HepG2 (cell line): Measurements from ENCODE around the gene NEURL3. TPM values are rescaled to one million over a fixed set of nuclear protein-coding genes. Genes with fewer than 3 reads are reported as not detected.

Experiments used
- HMGA1 ChIP-seq: sonication (generic); formaldehyde crosslinking; conservative IDR thresholded peaks from 2 replicates; pipeline ENCODE4 v1.4.0; 2020; ENCODE audit warnings: missing genetic modification reagents
- HOXA3 ChIP-seq: sonication (generic); formaldehyde crosslinking; IDR thresholded peaks from 2 replicates; pipeline ENCODE4 v1.5.0; 2020; ENCODE audit warnings: missing genetic modification reagents
- JUND ChIP-seq: sonication (generic); formaldehyde crosslinking; IDR thresholded peaks from 2 replicates; pipeline ENCODE4 v1.8.0; 2022; ENCODE audit warnings: mild to moderate bottlenecking, missing genetic modification reagents
- RBAK ChIP-seq: sonication (generic); formaldehyde crosslinking; IDR thresholded peaks from 2 replicates; pipeline ENCODE4 v1.5.1; 2020; ENCODE audit warnings: mild to moderate bottlenecking, missing genetic modification reagents
- RBFOX2 ChIP-seq: fragments of 200-400 bp; formaldehyde crosslinking; IDR thresholded peaks from 2 replicates; pipeline ENCODE4 v1.6.1; 2017; ENCODE audit warnings: low read depth, mild to moderate bottlenecking, low read length
- SCMH1 ChIP-seq: sonication (generic); formaldehyde crosslinking; IDR thresholded peaks from 2 replicates; pipeline ENCODE4 v1.9.0; 2021; ENCODE audit warnings: missing genetic modification reagents, mild to moderate bottlenecking, borderline replicate concordance
- SNAPC5 ChIP-seq: sonication (generic); formaldehyde crosslinking; IDR thresholded peaks from 2 replicates; pipeline ENCODE4 v1.8.1; 2023; ENCODE audit warnings: mild to moderate bottlenecking, missing genetic modification reagents, borderline replicate concordance
- YEATS4 ChIP-seq: sonication (generic); formaldehyde crosslinking; IDR thresholded peaks from 2 replicates; pipeline ENCODE4 v1.4.0; 2020; ENCODE audit warnings: missing genetic modification reagents, borderline replicate concordance
- ZFP1 ChIP-seq: IDR thresholded peaks from 2 replicates; pipeline ENCODE4 v1.6.1; 2016
- ZNF639 ChIP-seq: conservative IDR thresholded peaks from 2 replicates; pipeline ENCODE4 v1.6.1; 2018; ENCODE audit warnings: missing genetic modification reagents
- ZNF772 ChIP-seq: sonication (generic); formaldehyde crosslinking; IDR thresholded peaks from 2 replicates; pipeline ENCODE4 v1.5.0; 2020; ENCODE audit warnings: mild to moderate bottlenecking, missing genetic modification reagents
- ZNF780A ChIP-seq: sonication (generic); formaldehyde crosslinking; IDR thresholded peaks from 2 replicates; pipeline ENCODE4 v1.8.0; 2022; ENCODE audit warnings: mild to moderate bottlenecking, missing genetic modification reagents, moderate library complexity
- polyA plus RNA-seq, 8 experiments: library from polyadenylated mRNA; depleted of rRNA in 3 of 8; stranded (reverse) in 7 of 8; unstranded in 1 of 8; fragments of >200 nt; fragmentation: Illumina TruSeq in 4 of 8; extraction: Trizol in 4 of 8; gene quantifications; 2 replicates each; pipeline versions ENCODE4 v1.2.1 to v1.2.3, GENCODE V29; 2011 to 2016; ENCODE audit warnings: low read depth in 4 of 8, missing spikeins in 1 of 8, mixed read lengths in 1 of 8; ENCODE audit not compliant: insufficient read depth in 1 of 8
- total RNA-seq, 5 experiments: library from RNA; depleted of rRNA; stranded (reverse); fragments of >200 nt; fragmentation: Illumina TruSeq; extraction: Trizol; gene quantifications; 2 replicates each; pipeline ENCODE4 v1.2.3, GENCODE V29; 2016; ENCODE audit warnings: low read depth in 1 of 5
- TF ChIP-seq, protein P1 (sequence below): sonication (generic); formaldehyde crosslinking; IDR thresholded peaks from 2 replicates; pipeline ENCODE4 v1.4.0; 2020; ENCODE audit warnings: missing genetic modification reagents, borderline replicate concordance
- TF ChIP-seq, protein P2 (sequence below), 2 experiments: sonication (generic) in 1 of 2; formaldehyde crosslinking in 1 of 2; IDR thresholded peaks; 2 replicates each; pipeline versions ENCODE4 v1.6.1 to v1.9.0; 2014 to 2022; ENCODE audit warnings: antibody characterized with exemption in 1 of 2, borderline replicate concordance in 1 of 2, inconsistent platforms in 1 of 2, low read depth in 1 of 2, missing genetic modification reagents in 1 of 2

The NEURL3 gene
- total and polyA plus RNA-seq, 2 of the 13 experiments (the other 11 are each of a cell fraction or from before 2014, with no cell fraction given) = 0.16 to 1.2 TPM

GRCh38 chr2:96549967-96550786 is 45.0 kb upstream of the NEURL3 start (continued):
- TF ChIP-seq SCMH1 (CRISPR knock-in tag) = no peak
- peak; percentile 48; the same call in 1 of the 2 replicates for TF ChIP-seq ZNF772 (CRISPR knock-in tag)
- TF ChIP-seq YEATS4 (CRISPR knock-in tag) = peak; percentile 97
- TF ChIP-seq, protein P1, sequence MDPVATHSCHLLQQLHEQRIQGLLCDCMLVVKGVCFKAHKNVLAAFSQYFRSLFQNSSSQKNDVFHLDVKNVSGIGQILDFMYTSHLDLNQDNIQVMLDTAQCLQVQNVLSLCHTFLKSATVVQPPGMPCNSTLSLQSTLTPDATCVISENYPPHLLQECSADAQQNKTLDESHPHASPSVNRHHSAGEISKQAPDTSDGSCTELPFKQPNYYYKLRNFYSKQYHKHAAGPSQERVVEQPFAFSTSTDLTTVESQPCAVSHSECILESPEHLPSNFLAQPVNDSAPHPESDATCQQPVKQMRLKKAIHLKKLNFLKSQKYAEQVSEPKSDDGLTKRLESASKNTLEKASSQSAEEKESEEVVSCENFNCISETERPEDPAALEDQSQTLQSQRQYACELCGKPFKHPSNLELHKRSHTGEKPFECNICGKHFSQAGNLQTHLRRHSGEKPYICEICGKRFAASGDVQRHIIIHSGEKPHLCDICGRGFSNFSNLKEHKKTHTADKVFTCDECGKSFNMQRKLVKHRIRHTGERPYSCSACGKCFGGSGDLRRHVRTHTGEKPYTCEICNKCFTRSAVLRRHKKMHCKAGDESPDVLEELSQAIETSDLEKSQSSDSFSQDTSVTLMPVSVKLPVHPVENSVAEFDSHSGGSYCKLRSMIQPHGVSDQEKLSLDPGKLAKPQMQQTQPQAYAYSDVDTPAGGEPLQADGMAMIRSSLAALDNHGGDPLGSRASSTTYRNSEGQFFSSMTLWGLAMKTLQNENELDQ (CRISPR knock-in tag) = no peak
- peak; percentile 75 for TF ChIP-seq ZNF780A (CRISPR knock-in tag)
- no peak for TF ChIP-seq ZFP1 (CRISPR knock-in tag)
- TF ChIP-seq JUND = no peak
- TF ChIP-seq ZNF639 (CRISPR knock-in tag) = peak; percentile 86; the same call in 1 of the 2 replicates
- TF ChIP-seq, protein P2, sequence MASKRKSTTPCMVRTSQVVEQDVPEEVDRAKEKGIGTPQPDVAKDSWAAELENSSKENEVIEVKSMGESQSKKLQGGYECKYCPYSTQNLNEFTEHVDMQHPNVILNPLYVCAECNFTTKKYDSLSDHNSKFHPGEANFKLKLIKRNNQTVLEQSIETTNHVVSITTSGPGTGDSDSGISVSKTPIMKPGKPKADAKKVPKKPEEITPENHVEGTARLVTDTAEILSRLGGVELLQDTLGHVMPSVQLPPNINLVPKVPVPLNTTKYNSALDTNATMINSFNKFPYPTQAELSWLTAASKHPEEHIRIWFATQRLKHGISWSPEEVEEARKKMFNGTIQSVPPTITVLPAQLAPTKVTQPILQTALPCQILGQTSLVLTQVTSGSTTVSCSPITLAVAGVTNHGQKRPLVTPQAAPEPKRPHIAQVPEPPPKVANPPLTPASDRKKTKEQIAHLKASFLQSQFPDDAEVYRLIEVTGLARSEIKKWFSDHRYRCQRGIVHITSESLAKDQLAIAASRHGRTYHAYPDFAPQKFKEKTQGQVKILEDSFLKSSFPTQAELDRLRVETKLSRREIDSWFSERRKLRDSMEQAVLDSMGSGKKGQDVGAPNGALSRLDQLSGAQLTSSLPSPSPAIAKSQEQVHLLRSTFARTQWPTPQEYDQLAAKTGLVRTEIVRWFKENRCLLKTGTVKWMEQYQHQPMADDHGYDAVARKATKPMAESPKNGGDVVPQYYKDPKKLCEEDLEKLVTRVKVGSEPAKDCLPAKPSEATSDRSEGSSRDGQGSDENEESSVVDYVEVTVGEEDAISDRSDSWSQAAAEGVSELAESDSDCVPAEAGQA (IDR thresholded peaks at IDR 0.05; ENCODE audit: low read depth) = peak; percentile 37; the same call in 1 of the 2 replicates
- TF ChIP-seq, protein P2 (CRISPR knock-in tag; IDR thresholded peaks at IDR 0.05; ENCODE audit: borderline replicate concordance) = no peak
- peak; percentile 88 for TF ChIP-seq RBFOX2
- peak; percentile 84; the same call in 1 of the 2 replicates for TF ChIP-seq SNAPC5 (CRISPR knock-in tag)
- no peak for TF ChIP-seq HMGA1
- TF ChIP-seq RBAK = no peak
- peak; percentile 96 for TF ChIP-seq HOXA3 (CRISPR knock-in tag)
